ENCODE results near the gene RBM47.

The RBM47 gene

GRCh38 chr4:40379248-40379647, 250.4 kb downstream of the RBM47 start:
- no peak for TF ChIP-seq TAF1 (IDR thresholded peaks at IDR 0.05; ENCODE audit: borderline replicate concordance, low read depth, low read length)
- TF ChIP-seq POLR2A (IDR thresholded peaks at IDR 0.05; ENCODE audit: low read depth, low read length): no peak
- TF ChIP-seq POLR2AphosphoS5 (IDR thresholded peaks at IDR 0.05; ENCODE audit: low read depth, low read length): no peak
- FAIRE-seq (no peak), DNase-seq (ENCODE audit: insufficient read length) (no peak)

DNA sequence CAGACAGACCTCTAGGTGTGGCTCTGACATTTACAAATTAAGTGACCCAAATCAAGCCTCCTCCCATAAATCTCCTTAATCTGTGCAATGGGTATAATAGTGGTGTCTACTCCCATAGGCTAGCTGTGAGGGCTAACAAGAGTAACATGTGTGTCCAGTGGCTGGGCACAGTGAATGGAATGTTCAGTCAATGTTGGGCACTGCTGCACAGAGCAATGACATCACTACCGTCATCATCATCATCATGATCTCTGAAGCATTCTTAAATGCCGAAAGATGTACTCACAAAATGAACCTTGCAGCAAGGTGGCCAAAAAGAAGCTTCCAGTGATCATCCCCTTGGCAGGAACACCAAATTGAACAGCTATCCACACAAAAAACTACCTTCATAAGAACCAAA, 251.0 kb downstream of the RBM47 start:
- DNase-seq (ENCODE audit: insufficient read length) (no peak), FAIRE-seq (no peak)
- no peak for TF ChIP-seq TAF1 (IDR thresholded peaks at IDR 0.05; ENCODE audit: borderline replicate concordance, low read depth, low read length)
- no peak for TF ChIP-seq POLR2AphosphoS5 (IDR thresholded peaks at IDR 0.05; ENCODE audit: low read depth, low read length)
- no peak for TF ChIP-seq POLR2A (IDR thresholded peaks at IDR 0.05; ENCODE audit: low read depth, low read length)

- FAIRE-seq (no peak), DNase-seq (ENCODE audit: insufficient read length) (no peak)
- no peak for TF ChIP-seq POLR2A (IDR thresholded peaks at IDR 0.05; ENCODE audit: low read depth, low read length)
- TF ChIP-seq POLR2AphosphoS5 (IDR thresholded peaks at IDR 0.05; ENCODE audit: low read depth, low read length): no peak
- TF ChIP-seq TAF1 (IDR thresholded peaks at IDR 0.05; ENCODE audit: borderline replicate concordance, low read depth, low read length): no peak
These were observed 251.9 kb downstream of the RBM47 start for GRCh38 chr4:40377512-40378365.

DNA sequence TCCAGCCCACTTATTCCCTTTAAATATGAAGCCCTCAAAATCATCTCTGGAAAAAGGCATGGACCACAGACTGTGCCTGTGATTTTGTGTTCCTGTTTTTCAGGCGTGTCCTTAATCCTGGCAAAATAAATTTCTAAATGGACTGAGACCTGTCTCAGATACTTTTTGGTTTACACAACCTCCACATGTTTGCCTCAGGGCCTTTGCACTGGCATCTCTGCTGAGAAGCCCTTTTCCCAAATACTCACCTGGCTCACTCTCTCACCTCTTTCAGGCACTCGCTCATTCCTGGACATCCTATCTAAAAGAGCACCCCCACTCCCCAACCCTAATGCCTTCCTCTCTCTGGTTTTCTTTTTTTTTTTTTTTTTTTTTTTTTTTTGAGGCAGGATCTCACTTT, 254.0 kb downstream of the RBM47 start:
- FAIRE-seq (no peak), DNase-seq (ENCODE audit: insufficient read length) (no peak)
- TF ChIP-seq POLR2AphosphoS5 (IDR thresholded peaks at IDR 0.05; ENCODE audit: low read depth, low read length) (no peak), POLR2A (IDR thresholded peaks at IDR 0.05; ENCODE audit: low read depth, low read length) (no peak), TAF1 (IDR thresholded peaks at IDR 0.05; ENCODE audit: borderline replicate concordance, low read depth, low read length) (no peak)

- no peak for TF ChIP-seq TAF1 (IDR thresholded peaks at IDR 0.05; ENCODE audit: borderline replicate concordance, low read depth, low read length)
- no peak for TF ChIP-seq POLR2AphosphoS5 (IDR thresholded peaks at IDR 0.05; ENCODE audit: low read depth, low read length)
- no peak for TF ChIP-seq POLR2A (IDR thresholded peaks at IDR 0.05; ENCODE audit: low read depth, low read length)
- no peak for FAIRE-seq
- no peak for DNase-seq (ENCODE audit: insufficient read length)
These were observed 254.6 kb downstream of the RBM47 start for GRCh38 chr4:40375095-40375494.

DNA sequence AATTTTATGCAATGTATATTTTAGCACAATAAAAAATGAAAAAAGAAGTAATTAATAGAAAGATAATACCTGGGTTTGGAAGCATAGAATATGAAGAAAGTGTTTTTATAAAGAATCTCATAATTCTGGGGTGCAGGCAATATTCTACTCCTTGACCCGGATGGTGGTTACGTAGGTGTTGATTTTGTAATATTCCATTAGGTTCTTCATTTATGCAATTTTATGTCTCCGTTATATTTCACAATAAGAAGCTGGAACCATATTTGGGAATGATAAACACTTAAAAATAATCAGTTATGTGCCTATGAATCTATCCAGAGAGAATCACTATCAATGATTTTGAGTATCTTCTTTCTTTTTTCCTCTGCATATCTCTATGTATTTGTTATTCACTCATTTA, 256.0 kb downstream of the RBM47 start:
- no peak for DNase-seq (ENCODE audit: insufficient read length)
- TF ChIP-seq POLR2A (IDR thresholded peaks at IDR 0.05; ENCODE audit: low read depth, low read length) (no peak), POLR2AphosphoS5 (IDR thresholded peaks at IDR 0.05; ENCODE audit: low read depth, low read length) (no peak), TAF1 (IDR thresholded peaks at IDR 0.05; ENCODE audit: borderline replicate concordance, low read depth, low read length) (no peak)
- no peak for FAIRE-seq
